Calu3 (cell line): Measurements from ENCODE around the gene KCNK6. TPM values are rescaled to one million over a fixed set of nuclear protein-coding genes. Genes with fewer than 3 reads are reported as not detected.

Experiments used
- BruUV-seq: library from RNA; stranded (reverse); fragments of 400-500 nt; replicated peaks from 2 replicates; lab custom pipeline; 2021; lab: Mats Ljungman, UMichigan
- CTCF ChIA-PET: fragments of 300-600 bp; sonication (Branson Sonifier 250); formaldehyde crosslinking; loops from one replicate; lab custom pipeline; 2022; ENCODE audit warnings: antibody characterized with exemption; lab: Charles Lee
- DNase-seq: peaks from one replicate; pipeline ENCODE4 v3.0.0; 2022
- H3K27ac Mint-ChIP-seq: one replicate; pipeline ENCODE4 v1.8.0; 2022; ENCODE audit warnings: mixed read lengths; ENCODE audit not compliant: unreplicated experiment
- H3K27me3 Mint-ChIP-seq: one replicate; pipeline ENCODE4 v1.8.0; 2022; ENCODE audit warnings: mixed read lengths; ENCODE audit not compliant: unreplicated experiment
- H3K36me3 Mint-ChIP-seq: one replicate; pipeline ENCODE4 v1.8.0; 2022; ENCODE audit warnings: mild to moderate bottlenecking, moderate library complexity, mixed read lengths; ENCODE audit not compliant: insufficient read depth, unreplicated experiment
- H3K4me1 Mint-ChIP-seq: one replicate; pipeline ENCODE4 v1.8.0; 2022; ENCODE audit warnings: mild to moderate bottlenecking, low read depth, mixed read lengths; ENCODE audit not compliant: unreplicated experiment
- H3K4me3 Mint-ChIP-seq: one replicate; pipeline ENCODE4 v1.8.0; 2022; ENCODE audit warnings: mild to moderate bottlenecking, low read depth, moderate library complexity, mixed read lengths; ENCODE audit not compliant: unreplicated experiment
- H3K9me3 Mint-ChIP-seq: one replicate; pipeline ENCODE4 v1.8.0; 2022; ENCODE audit warnings: low read depth, mixed read lengths; ENCODE audit not compliant: unreplicated experiment
- intact Hi-C: fragments of 100-400 bp; cut with micrococcal nuclease; formaldehyde crosslinking; loops from one replicate; pipeline ENCODE4 v1.10.0; 2022; ENCODE audit not compliant: unreplicated experiment
- total RNA-seq: library from RNA; stranded (reverse); gene quantifications from 2 replicates; pipeline ENCODE4 v1.2.3, GENCODE V29; 2022
- TF ChIP-seq, protein P1 (sequence below): fragments of 200-600 bp; IDR thresholded peaks from one replicate; pipeline ENCODE4 v1.8.0; 2022; ENCODE audit warnings: antibody characterized with exemption; ENCODE audit not compliant: unreplicated experiment

KCNK6 gene
- total RNA-seq, 1 experiment from 2014 or later, result 3.6 TPM

DNA sequence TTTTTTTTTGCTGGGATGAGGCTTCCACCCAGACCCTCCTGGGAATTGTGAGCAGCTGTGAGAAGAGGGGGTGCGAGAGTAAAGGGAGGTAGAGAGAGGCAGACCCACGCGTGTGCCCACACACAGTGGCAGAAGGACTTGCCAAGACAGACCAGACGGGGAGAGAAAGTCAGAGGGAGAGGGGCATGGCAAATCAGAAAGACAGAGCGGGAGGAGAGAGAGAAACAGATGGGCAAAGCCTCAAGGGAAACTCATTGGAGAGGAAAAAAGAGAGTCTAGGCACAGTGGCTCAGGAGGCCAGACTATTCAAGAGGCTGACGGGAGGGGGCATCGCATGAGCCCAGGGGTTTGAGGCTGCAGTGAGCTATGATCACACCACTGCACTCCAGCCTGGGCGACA, 33.0 kb downstream of the KCNK6 start:
- Mint-ChIP-seq H3K27me3 (peaks cover 52% of the 10 kb centered on the region), H3K9me3 (no peaks in the 10 kb centered on the region), H3K36me3 (no peaks in the 10 kb centered on the region), H3K4me1 (no peaks in the 10 kb centered on the region), H3K27ac (no peak overlapping the region), H3K4me3 (no peak overlapping the region)
- BruUV-seq, result no TSS peak
- TF ChIP-seq, protein P1, sequence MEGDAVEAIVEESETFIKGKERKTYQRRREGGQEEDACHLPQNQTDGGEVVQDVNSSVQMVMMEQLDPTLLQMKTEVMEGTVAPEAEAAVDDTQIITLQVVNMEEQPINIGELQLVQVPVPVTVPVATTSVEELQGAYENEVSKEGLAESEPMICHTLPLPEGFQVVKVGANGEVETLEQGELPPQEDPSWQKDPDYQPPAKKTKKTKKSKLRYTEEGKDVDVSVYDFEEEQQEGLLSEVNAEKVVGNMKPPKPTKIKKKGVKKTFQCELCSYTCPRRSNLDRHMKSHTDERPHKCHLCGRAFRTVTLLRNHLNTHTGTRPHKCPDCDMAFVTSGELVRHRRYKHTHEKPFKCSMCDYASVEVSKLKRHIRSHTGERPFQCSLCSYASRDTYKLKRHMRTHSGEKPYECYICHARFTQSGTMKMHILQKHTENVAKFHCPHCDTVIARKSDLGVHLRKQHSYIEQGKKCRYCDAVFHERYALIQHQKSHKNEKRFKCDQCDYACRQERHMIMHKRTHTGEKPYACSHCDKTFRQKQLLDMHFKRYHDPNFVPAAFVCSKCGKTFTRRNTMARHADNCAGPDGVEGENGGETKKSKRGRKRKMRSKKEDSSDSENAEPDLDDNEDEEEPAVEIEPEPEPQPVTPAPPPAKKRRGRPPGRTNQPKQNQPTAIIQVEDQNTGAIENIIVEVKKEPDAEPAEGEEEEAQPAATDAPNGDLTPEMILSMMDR, result no peak
- no peak for DNase-seq
- intact Hi-C loops, result no loop called here
- CTCF ChIA-PET, result interaction anchor here (0.6 to 1.6 kb wide), 3 partner anchors 22 to 373 kb away, joined by 3 to 6 read pairs (median 3); partner anchors contain the start of gene PSMD8

DNA sequence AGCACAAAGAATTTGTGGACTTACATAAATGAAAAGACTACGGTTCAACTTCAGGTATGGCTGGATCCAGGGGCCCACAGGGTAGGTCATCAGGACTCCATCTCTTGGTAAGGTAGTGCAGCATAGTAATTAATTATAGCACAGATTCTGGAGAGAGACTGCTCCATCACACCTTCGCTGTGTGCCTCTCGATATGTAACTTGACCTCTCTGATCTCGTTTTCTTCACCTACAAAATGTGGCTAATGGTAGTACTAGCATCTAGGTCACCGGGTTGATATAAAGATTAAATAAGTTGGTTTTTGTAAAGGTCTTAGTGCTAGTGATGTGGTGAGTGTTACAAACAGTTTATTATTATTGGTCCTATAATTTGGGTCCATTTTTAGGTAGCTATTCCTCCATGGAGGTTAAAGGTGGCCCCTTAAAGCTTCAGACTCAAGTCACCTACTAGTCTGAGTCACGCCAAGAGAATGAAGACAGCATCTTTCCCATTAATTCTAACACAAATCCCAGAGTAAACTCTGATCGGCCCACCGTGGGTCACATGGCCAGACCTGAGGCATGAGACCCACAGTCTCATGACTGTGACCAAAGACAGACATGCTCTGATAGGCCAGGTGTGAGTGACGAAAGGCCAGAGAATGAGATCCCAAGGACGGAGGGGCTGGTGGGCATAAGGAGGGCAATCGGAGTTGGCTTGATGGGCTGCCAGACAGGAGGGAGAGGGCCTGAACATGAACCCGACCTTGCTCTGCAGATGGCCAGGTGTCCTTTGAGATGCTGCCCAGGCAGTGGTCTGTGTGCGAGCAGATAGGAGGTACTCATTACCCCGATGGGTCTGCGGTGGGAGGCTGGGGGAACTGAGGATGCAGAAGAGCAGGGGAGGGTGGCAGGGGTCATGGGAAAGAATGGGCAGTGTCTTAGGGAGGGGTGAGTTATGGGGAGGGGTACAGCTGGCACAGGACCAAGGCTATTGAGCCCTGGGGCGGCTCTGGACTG, 36.4 kb downstream of the KCNK6 start:
- Mint-ChIP-seq H3K4me1 (peaks cover 6% of the 10 kb centered on the region), H3K36me3 (peaks cover 12% of the 10 kb centered on the region), H3K27ac (no peak overlapping the region), H3K27me3 (peaks cover 86% of the 10 kb centered on the region), H3K9me3 (no peaks in the 10 kb centered on the region), H3K4me3 (no peak overlapping the region)
- no TSS peak for BruUV-seq
- CTCF ChIA-PET, result interaction anchor here (0.5 kb wide), 1 partner anchor 112 kb away, joined by 5 read pairs; no protein-coding TSS in a partner anchor
- intact Hi-C loops, result no loop called here
- TF ChIP-seq, protein P1, result no peak
- no peak for DNase-seq

DNA sequence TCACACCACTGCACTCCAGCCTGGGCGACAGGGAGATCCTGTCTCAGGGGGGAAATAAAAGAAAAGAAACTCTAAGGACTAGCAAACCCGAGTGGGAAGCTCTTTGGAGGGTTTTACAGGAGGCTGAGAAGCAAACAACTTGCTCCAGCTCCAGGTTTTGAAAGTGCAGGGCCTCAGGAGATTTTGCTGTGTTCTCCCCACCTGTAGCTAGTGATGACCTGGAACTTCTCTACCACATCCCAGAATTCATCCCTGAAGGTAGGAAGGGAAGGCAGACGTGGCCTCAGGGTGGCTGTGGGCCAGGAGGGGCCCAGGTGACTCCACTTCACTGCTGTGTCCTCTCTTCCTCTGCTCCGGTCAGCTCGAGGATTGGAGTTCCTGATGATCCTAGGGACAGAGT, 38.4 kb downstream of the KCNK6 start:
- Mint-ChIP-seq H3K36me3 (peaks cover 28% of the 10 kb centered on the region), H3K27me3 (peaks cover 79% of the 10 kb centered on the region), H3K4me1 (peaks cover 11% of the 10 kb centered on the region), H3K27ac (no peak overlapping the region), H3K9me3 (no peaks in the 10 kb centered on the region), H3K4me3 (no peak overlapping the region)
- intact Hi-C loops, result no loop called here
- DNase-seq, result no peak
- TF ChIP-seq, protein P1, result no peak
- no TSS peak for BruUV-seq
- CTCF ChIA-PET, result no interaction called here

DNA sequence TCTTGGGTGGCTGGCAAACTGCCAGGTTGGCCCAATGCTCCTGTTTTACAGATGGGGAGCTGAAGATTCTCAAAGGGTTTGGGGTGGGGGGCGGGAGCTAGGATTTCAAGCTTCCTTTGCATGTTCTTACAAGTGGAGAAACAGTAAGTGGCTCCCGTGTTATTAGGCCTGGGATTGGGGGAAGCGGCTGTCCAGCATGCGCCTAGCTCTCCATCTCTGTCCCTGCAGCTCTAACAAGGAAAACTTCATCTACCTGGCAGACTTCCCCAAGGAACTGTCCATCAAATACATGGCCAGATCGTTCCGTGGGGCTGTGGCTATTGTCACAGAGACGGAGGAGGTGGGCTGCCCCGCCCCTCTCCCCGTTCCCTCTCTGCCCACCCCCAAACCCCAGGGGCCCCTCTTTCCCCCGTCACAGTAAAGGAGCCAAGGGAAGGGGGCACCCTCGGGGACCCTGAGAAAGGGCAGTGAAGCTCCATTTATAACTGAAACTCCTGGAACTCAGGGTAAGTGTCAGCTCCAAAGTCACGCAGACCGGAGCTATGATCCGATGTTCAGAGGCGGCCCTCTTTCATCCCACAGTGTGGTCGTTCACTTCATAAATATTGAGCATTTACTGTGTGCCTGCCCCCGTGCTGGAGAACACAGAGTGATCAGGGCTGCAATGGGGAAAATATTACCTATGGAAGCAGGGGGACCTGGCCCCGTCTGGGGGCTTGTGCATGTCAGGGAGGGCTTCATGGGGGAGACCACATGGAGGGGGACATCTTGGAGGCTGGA, 39.8 kb downstream of the KCNK6 start:
- no TSS peak for BruUV-seq
- DNase-seq, result no peak
- intact Hi-C loops, result no loop called here
- Mint-ChIP-seq H3K27me3 (peaks cover 74% of the 10 kb centered on the region), H3K4me3 (no peak overlapping the region), H3K9me3 (no peaks in the 10 kb centered on the region), H3K27ac (peak overlapping the region; percentile 6), H3K36me3 (peaks cover 28% of the 10 kb centered on the region), H3K4me1 (peaks cover 11% of the 10 kb centered on the region)
- CTCF ChIA-PET, result no interaction called here
- TF ChIP-seq, protein P1, result no peak
